Osteoblast (primary cell): ENCODE results near the gene ROS1. TPM values are rescaled to one million over a fixed set of nuclear protein-coding genes. Genes with fewer than 3 reads are reported as not detected.
"Not testable (repeated sequence)": the region's sequence is repeated elsewhere in the genome, so short reads cannot be mapped to it uniquely, and the experiment has no call there.

ENCODE experiments used
- DNase-seq: peaks from one replicate; pipeline ENCODE4 v3.0.0; 2011; ENCODE audit warnings: low spot score, mixed read lengths; ENCODE audit not compliant: insufficient read length; ENCODE audit errors: missing footprints
- H2AFZ ChIP-seq: 2 replicates; pipeline ENCODE4 v1.6.0; 2011; ENCODE audit warnings: mild to moderate bottlenecking, low read length
- H3K27ac ChIP-seq: 2 replicates; pipeline ENCODE4 v1.5.1; 2011; ENCODE audit warnings: mild to moderate bottlenecking, low read depth, low read length, moderate library complexity
- H3K27me3 ChIP-seq: 2 replicates; pipeline ENCODE4 v1.6.0; 2012; ENCODE audit warnings: mild to moderate bottlenecking, control low read depth, inconsistent platforms, low read length, moderate library complexity; ENCODE audit not compliant: insufficient read depth
- H3K36me3 ChIP-seq: 2 replicates; pipeline ENCODE4 v1.5.1; 2011; ENCODE audit warnings: mild to moderate bottlenecking, low read length, control low read depth, moderate library complexity; ENCODE audit not compliant: insufficient read depth
- H3K4me1 ChIP-seq: 2 replicates; pipeline ENCODE4 v1.5.1; 2011; ENCODE audit warnings: mild to moderate bottlenecking, low read length, control low read depth, moderate library complexity; ENCODE audit not compliant: insufficient read depth
- H3K4me2 ChIP-seq: 2 replicates; pipeline ENCODE4 v1.6.0; 2011; ENCODE audit warnings: mild to moderate bottlenecking, low read length; ENCODE audit not compliant: insufficient read depth
- H3K4me3 ChIP-seq: fragments of 200-600 bp; sonication (generic); 3 replicates; pipeline ENCODE4 v1.5.1; 2012; ENCODE audit warnings: mild to moderate bottlenecking, low read length, inconsistent platforms; ENCODE audit not compliant: insufficient read depth
- H3K79me2 ChIP-seq: 2 replicates; pipeline ENCODE4 v1.6.0; 2012; ENCODE audit warnings: mild to moderate bottlenecking, low read length, control low read depth, inconsistent platforms; ENCODE audit not compliant: insufficient read depth
- H3K9me3 ChIP-seq: 2 replicates; pipeline ENCODE4 v1.5.1; 2011; ENCODE audit warnings: low read depth, low read length, control low read depth
- H4K20me1 ChIP-seq: 2 replicates; pipeline ENCODE4 v1.6.0; 2012; ENCODE audit warnings: mild to moderate bottlenecking, low read length, control low read depth; ENCODE audit not compliant: insufficient read depth
- total RNA-seq: library from RNA; depleted of rRNA; stranded (reverse); fragments of >200 nt; gene quantifications from 2 replicates; pipeline ENCODE4 v1.2.3, GENCODE V29; 2012
- TF ChIP-seq, protein P1 (sequence below): IDR thresholded peaks from 2 replicates; pipeline ENCODE4 v1.5.1; 2011; ENCODE audit warnings: mild to moderate bottlenecking, low read depth, low read length, moderate library complexity; ENCODE audit errors: extremely low read depth

The ROS1 gene
- total RNA-seq, 1 donor: 1.4 TPM

DNA sequence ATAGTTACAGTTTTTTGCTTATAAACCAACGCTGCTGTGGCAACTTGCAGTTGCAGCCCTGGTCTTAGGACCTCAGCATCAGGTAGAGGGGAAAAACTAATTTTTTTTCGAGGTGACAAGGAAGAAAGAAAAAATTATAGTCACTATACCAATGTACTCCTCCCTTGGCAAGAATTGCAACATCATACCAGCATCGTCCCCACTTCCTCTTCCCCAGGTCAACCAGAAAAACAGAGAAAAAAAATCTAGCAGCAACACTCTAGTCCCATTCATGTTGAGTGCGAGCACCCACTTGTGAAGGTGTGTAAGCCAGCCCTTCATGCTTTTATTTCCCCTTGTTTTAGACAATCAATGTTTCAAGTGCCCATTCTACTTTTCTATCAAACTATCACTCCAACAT is 43.6 kb upstream of the ROS1 start:
- Histone ChIP-seq H3K36me3 (no peaks in the 10 kb centered on the region), H3K4me2 (no peak overlapping the region), H3K4me3 (no peak overlapping the region), H3K27ac (no peak overlapping the region), H4K20me1 (no peaks in the 10 kb centered on the region), H3K27me3 (no peaks in the 10 kb centered on the region), H3K9me3 (no peaks in the 10 kb centered on the region), H3K4me1 (peaks cover 4% of the 10 kb centered on the region), H3K79me2 (no peaks in the 10 kb centered on the region), H2AFZ (no peak overlapping the region)
- no peak for DNase-seq
- TF ChIP-seq, protein P1, sequence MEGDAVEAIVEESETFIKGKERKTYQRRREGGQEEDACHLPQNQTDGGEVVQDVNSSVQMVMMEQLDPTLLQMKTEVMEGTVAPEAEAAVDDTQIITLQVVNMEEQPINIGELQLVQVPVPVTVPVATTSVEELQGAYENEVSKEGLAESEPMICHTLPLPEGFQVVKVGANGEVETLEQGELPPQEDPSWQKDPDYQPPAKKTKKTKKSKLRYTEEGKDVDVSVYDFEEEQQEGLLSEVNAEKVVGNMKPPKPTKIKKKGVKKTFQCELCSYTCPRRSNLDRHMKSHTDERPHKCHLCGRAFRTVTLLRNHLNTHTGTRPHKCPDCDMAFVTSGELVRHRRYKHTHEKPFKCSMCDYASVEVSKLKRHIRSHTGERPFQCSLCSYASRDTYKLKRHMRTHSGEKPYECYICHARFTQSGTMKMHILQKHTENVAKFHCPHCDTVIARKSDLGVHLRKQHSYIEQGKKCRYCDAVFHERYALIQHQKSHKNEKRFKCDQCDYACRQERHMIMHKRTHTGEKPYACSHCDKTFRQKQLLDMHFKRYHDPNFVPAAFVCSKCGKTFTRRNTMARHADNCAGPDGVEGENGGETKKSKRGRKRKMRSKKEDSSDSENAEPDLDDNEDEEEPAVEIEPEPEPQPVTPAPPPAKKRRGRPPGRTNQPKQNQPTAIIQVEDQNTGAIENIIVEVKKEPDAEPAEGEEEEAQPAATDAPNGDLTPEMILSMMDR: no peak

DNA sequence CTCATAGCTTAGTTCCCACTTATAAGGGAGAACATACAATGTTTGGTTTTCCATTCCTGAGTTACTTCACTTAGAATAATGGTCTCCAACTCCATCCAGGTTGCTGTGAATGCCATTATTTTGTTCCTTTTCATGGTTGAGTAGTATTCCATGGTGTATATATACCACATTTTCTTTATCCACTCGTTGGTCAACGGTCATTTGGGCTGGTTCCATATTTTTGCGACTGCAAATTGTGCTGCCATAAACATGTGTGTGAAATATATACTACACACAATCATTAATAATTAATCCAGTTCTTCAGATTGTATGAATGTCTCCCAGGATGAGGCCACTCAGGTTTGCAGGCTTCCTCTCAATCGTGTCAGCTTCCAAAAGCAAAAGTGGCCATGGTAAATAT is 42.8 kb upstream of the ROS1 start:
- not testable (repeated sequence) for H3K4me3 ChIP-seq, H4K20me1 ChIP-seq, H2AFZ ChIP-seq, H3K4me2 ChIP-seq, H3K27me3 ChIP-seq, DNase-seq, H3K27ac ChIP-seq, H3K79me2 ChIP-seq, H3K9me3 ChIP-seq, H3K36me3 ChIP-seq
- H3K4me1 ChIP-seq: peaks cover 12% of the 10 kb centered on the region

DNA sequence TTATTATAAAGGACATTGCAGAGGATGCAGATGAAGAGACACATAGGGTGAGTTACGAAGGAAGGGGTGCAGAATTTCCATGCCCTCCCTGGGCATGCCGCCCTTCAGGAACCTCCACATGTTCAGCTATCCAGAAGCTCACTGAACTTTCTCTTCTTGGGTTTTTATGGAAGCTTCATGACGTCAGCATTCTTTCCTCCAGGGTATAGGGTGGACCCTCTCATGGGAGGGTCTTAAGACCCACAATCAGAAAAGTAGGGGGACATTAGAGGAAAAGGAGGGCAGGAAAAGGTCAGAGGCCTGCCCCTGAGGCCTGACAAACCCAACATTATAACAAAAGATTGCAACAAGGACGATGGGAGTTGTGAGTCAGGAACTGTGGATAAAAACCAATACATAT is 42.1 kb upstream of the ROS1 start:
- Histone ChIP-seq H3K4me2 (no peak overlapping the region), H3K36me3 (no peaks in the 10 kb centered on the region), H3K4me3 (no peak overlapping the region), H3K9me3 (no peaks in the 10 kb centered on the region), H4K20me1 (no peaks in the 10 kb centered on the region), H3K27me3 (no peaks in the 10 kb centered on the region), H3K79me2 (no peaks in the 10 kb centered on the region), H3K27ac (no peak overlapping the region), H3K4me1 (peaks cover 14% of the 10 kb centered on the region), H2AFZ (no peak overlapping the region)
- TF ChIP-seq, protein P1: no peak
- DNase-seq: no peak

DNA sequence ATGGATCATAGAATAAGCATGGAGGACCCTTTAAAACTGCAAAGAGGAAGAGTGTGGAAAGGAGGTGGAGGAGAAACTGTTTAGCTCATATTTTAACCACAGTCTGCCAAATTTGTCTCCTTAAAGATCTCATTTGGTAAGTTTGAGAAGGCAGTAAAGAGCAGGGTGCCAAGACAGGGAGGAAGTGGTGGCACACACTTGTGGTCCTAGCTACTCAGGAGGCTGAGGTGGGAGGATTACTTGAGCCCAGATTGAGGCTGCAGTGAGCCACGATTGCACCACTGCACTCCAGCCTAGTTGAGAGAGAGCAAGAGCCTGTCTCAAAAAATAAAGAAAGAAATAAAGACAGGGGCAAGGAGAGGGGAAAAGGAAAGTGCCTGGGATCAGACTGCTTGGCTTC is 39.9 kb upstream of the ROS1 start:
- H3K27ac ChIP-seq: no peak overlapping the region
- TF ChIP-seq, protein P1: no peak
- H4K20me1 ChIP-seq: no peaks in the 10 kb centered on the region
- H3K79me2 ChIP-seq: no peaks in the 10 kb centered on the region
- H3K27me3 ChIP-seq: no peaks in the 10 kb centered on the region
- H3K4me1 ChIP-seq: peaks cover 14% of the 10 kb centered on the region
- no peaks in the 10 kb centered on the region for H3K36me3 ChIP-seq
- no peak overlapping the region for H3K4me2 ChIP-seq
- H3K9me3 ChIP-seq: no peaks in the 10 kb centered on the region
- no peak overlapping the region for H2AFZ ChIP-seq
- H3K4me3 ChIP-seq: no peak overlapping the region
- DNase-seq: peak; percentile 53
